G401 (cell line): Measurements from ENCODE around the gene KCNMA1. TPM values are rescaled to one million over a fixed set of nuclear protein-coding genes. Genes with fewer than 3 reads are reported as not detected.

Experiments used
- DNase-seq: peaks from one replicate; pipeline ENCODE4 v3.0.0-alpha.2; 2015; ENCODE audit warnings: low spot score
- in situ Hi-C: cut with HindIII; loops from 2 replicates; pipeline ENCODE4 v1.10.0; 2016; ENCODE audit warnings: low sequenced_read_pairs, mixed read lengths
- total RNA-seq: library from RNA; depleted of rRNA; stranded (reverse); fragments of >200 nt; shearing (Covaris generic); gene quantifications from 2 replicates; pipeline ENCODE4 v1.2.3, GENCODE V29; 2014

The KCNMA1 gene
- total RNA-seq, 1 experiment from 2014 or later, result 0.81 TPM

DNA sequence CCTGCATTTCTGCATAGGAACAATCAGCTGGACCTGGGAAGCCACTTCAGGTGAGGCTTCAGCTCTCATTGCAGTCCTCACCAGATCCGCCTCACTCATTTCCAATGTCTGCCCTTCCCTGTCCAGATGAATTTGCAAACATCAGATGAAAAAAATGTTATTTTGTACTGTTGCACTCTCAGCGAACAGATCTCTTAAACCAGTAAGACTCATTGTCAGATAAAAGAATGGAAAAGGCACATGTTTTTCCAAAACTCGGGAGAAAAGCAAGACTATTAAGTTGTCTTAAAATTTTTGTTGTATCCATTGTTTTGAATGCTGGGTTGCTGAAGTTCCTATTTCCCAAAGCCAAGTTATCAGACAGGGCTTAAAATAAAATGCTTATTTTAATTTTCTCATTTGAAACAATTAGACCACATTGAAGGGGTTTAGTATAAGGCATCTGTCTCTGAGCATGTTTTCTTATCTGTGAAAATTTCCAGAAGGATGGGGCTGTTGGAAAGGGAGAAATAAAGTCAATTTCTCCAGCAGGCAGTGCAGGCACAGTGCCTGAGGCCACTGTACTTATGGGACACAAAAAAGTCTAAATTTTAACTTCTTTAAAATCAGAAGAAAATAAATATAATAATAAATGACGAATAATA, 396.8 kb downstream of the KCNMA1 start:
- in situ Hi-C loops, result no loop called here

DNA sequence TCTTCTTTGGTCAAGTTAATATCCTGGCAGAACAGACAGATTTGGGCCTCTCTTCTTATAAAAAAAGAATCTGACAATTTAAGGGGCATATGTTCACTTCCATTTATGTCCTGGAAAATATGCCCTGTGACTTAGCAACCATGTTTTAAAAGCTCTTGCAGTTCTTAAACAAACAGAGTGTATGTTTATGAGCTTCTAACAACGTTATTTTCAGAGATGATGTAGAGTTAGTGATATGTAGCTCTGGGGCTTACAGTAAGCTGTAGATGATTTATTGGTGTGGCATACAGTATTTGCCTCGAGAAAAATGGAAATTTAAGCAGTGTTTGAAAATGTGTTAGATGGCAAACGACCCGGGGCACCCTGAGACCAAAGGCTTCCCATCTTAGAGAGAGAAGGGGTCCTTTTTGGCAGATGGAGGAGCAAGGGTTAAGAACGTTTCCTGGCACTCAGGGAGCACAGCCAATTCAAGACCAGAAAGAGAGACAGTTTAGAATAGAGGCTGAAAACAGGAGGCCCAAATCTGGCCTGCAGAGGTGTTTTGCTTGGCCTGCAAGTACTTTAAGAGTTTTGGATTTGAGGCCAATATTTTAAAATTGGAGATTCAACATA, 397.5 kb downstream of the KCNMA1 start:
- no peak for DNase-seq
- in situ Hi-C loops, result no loop called here

More for the DNA sequence above, 396.8 kb downstream of the KCNMA1 start:
- DNase-seq, result no peak

DNA sequence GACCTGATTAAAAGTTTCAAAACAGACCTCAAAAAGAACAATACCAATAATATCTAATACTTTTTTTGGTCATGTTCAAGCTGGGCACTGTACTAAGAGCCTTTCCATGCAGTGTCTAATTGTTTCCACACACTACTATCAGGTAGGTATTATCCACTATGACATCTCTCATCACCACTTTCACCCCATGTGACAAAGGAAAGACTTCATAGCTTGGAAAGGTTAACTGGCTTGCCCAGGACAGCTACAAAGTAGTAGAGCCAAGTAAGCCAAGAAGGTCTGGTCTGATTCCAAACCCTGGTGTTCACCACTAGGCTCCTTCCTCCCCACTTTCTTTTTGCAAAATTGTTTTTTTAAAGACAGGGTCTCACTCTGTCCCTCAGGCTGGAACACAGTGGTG, 400.5 kb downstream of the KCNMA1 start:
- no peak for DNase-seq
- in situ Hi-C loops, result no loop called here

DNA sequence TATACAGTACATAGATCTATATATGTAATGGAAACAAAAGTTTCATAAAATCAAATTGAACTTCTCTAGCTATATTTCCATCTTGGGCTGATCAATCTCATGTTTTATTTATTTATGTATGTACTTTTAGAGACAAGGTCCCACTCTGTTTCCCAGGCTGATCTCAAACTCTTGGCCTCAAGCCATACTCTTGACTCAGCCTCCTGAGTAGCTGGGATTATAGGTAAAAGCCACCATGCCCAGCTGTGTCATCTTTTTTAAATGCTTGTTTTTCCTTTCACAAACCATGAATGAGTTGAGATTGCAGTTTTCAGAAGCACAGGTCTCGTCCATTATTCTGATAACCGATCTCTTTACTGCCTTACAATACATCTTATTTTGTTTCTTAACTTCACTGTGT, 400.9 kb downstream of the KCNMA1 start:
- DNase-seq, result no peak

DNA sequence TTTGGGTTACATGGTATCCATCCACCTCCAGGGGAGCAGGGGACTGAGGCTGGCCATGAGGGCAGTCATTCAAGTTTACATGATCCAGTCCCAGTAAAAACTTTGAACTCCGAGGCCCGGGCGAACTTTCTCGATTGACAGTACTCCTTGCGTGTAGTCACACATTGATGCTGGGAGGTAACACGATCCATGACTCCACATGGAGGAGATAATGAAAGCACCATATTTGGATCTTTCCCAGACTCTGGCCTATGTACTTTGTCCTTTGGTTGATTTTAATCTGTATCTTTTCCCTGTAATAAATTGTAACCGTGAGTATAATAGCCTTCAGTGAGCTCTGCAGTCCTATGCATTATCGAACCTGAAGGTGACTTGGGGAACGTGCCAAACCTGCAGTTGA, 401.6 kb downstream of the KCNMA1 start:
- in situ Hi-C loops, result no loop called here
- DNase-seq, result no peak

More for the DNA sequence above, 400.9 kb downstream of the KCNMA1 start:
- in situ Hi-C loops, result no loop called here

DNA sequence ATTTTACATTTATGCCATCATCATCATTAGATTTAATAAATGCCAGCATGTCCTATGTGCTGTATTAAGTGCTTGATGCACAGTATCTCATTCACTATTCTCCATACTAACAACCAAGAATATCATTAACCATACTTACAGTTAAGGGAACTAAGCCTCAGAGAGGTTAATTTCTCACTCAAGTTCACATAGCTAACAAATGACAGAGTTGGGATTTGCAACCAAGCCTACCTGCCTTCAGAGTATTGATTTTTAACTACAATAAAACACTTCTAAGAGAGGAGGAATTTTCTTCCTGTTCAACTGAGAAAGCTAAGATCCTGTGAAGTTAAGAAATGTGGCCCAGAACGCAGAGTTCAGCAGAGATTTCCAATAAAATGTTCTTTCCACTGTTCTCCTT, 403.0 kb downstream of the KCNMA1 start:
- in situ Hi-C loops, result no loop called here
- DNase-seq, result no peak

DNA sequence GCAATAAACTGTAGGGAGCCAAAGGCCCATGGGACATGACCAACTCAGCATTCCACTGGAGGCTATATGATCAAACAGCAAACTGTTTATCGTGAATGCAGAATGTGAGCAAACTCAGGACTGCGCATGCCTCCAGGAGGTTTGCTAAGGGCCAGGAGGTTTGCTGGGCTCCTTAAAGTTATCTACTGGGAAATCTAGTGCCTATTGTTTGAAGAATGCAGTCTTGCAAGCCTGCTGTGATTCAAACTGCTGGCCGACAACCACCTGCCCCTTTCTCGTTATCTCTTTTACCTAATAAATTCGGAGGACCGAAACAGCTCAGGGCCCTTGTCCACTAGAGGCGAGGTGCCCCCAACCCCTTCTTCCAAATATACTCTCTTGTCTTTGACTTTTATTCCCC, 404.1 kb downstream of the KCNMA1 start:
- no peak for DNase-seq
- in situ Hi-C loops, result no loop called here

DNA sequence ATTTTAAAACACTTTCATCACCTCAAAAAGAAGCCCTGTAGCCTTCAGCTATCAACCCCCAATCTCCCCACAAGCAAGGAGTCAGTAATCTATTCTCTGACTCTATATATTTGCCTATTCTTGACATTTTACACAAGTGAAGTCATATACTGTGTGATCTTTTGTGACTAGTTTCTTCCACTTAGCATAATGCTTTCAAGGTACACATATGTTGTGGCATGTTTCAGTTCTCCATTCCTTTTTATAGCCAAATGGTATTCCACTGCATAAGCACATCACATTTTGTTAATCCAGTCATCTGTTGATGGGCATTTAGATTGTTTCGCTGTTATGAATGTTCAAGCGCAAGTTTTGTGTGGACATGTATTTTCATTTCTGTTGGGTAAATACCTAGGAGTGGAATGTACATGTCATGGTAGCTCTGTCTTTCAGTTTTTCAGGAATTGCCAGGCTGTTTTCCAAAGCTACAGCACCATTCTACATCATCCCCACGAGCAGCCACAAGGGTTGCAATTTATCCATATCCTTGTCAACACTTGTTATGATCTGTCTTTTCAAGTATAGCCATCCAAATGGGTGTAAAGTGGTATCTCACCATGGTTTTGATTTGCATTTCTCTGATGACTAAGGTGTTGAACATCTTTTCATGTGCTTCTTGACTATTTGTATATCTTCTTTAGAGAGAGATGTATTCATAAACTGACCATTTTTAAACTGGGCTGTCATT, 405.6 kb downstream of the KCNMA1 start:
- no peak for DNase-seq
- in situ Hi-C loops, result no loop called here

DNA sequence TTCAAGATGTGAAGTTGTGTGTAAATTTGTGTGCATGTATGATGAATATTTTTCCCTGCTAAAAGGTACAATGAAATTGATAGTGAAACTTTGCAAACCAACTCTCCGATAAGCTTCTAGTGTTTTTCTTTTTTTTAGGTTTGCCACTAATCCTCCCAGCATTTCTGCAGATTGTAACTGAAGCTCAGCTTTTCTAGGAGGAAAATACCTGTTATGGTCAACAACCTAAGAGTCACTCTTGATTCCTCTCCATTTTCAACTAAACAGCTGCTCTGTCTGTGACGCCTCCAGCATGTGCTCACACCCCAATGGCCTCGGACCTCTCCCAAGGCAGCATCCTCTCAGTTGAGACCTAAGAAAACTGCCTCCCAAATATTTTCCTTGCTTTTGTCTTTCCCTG, 406.2 kb downstream of the KCNMA1 start:
- in situ Hi-C loops, result no loop called here
- no peak for DNase-seq

DNA sequence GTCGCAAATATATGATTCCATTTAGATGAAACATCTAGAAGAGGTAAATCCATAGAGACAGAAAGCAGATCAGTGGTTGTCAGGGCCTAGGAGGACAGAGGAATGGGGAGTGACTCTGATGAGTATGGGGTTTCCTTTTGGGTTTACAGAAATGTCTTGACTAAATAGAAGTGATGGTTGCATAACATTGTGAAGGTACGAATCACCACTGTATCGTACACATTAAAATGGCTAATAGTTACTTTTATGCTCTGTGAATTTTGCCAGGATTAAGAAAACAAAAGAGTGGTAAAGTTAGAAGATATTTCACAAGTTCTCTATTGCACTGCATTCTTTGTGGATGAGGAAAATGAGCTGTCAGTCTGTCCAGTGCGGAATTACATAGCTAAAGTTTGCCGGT, 407.4 kb downstream of the KCNMA1 start:
- in situ Hi-C loops, result no loop called here
- no peak for DNase-seq

DNA sequence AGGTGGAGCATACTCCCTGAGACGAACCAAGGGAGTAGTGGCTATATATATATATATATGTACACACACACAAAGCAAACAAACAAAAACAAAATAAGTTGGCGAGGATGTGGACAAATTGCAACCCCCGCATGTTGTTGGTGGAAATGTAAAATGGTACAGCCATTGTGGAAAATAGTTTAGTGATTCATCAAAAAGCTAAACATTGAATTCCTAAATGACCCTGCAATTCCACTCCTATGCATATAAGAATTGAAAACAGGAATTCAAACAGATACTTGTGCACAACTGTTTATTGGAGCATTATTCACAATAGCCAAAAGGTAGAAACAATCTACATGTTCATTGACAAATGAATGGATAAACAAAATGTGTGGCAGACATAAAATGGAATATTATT, 407.9 kb downstream of the KCNMA1 start:
- in situ Hi-C loops, result no loop called here
- no peak for DNase-seq

DNA sequence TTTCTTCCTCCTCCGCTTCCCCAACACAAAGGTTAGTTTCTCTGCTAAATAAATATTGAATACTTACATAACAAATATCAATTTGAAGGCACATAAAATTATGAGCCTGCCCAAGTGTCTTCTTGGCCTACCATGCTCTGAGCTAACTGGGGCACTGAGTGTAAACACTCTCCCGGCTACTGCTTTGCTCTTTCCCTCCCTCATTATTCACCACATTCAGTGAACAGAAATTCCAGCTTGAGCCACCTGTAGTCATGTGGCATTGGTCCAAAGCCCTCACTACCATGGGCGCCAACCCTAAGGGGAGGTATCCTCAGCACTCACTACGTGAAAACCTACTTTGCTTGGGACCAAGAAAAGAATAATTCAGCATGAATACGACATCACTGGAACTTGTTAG, 409.0 kb downstream of the KCNMA1 start:
- in situ Hi-C loops, result no loop called here
- DNase-seq, result no peak

DNA sequence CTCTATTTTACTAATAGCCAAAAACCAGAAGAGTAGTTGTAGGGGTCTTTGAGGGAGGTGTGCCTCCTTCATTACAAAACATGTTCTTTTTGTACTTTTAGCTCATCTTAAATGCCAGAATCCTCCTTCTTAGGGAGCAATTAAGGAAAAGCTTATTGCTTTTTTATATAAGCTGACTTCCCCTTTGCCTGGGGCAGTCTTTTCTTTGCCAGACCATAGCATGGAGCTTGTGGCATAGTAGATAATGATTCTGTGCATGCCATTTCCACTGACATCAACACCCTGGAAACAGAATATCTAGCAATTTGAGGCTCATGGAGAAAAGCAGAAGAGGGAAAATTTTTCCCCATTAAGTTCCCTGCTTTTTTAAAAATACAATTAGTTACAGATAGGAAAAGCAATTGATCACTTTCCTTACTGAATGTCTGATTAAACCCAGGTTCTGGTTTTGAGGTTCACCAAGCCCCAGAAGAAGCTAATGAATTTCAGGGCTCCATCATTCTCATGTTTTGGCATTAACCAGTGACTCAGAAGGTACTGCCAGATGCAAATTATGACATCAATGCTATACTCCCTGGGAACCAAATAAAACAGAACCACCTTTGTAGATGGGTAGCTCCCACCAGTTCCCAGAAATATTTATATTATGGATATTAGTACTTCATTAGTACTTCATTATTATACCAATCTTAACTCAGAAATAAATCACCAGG, 410.6 kb downstream of the KCNMA1 start:
- in situ Hi-C loops, result no loop called here
- no peak for DNase-seq

DNA sequence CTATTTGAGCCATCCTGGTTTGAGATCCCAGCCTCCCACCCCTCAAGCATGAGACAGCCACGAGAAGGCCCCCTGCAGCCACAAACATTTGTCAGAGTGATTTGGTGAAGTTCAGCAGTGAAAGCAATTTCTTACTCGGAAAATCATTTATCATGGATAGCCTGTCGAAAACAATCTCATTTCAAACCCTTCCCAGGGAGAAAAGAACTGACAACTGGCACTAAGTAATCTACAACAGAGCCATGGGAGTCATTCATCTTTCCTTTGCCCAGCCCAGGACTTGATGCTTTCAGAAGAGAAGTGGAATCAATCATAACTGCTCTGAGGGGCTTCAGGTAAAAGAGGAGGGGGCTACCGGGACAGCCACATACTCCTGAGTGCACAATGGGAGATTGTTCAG, 411.2 kb downstream of the KCNMA1 start:
- no peak for DNase-seq

DNA sequence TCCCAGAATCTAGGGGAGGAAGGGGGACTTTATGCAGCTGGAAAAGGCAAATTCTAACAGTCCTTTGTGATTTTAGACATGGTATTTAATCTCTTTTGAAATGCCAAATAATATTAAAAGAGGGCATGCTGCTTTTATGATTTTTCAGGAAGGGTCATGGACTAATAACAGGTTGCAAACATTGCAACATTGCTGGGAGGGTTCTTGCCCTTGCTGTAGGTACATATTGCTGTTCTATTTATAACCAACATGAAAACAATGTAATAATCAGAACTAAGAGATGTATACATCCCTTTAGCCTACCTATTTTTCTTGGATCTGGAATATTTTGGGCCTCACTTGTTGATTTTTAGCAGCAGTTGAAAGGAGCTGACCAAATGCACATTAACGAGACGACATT, 411.6 kb downstream of the KCNMA1 start:
- in situ Hi-C loops, result no loop called here
- no peak for DNase-seq

More for the DNA sequence above, 411.2 kb downstream of the KCNMA1 start:
- in situ Hi-C loops, result no loop called here

DNA sequence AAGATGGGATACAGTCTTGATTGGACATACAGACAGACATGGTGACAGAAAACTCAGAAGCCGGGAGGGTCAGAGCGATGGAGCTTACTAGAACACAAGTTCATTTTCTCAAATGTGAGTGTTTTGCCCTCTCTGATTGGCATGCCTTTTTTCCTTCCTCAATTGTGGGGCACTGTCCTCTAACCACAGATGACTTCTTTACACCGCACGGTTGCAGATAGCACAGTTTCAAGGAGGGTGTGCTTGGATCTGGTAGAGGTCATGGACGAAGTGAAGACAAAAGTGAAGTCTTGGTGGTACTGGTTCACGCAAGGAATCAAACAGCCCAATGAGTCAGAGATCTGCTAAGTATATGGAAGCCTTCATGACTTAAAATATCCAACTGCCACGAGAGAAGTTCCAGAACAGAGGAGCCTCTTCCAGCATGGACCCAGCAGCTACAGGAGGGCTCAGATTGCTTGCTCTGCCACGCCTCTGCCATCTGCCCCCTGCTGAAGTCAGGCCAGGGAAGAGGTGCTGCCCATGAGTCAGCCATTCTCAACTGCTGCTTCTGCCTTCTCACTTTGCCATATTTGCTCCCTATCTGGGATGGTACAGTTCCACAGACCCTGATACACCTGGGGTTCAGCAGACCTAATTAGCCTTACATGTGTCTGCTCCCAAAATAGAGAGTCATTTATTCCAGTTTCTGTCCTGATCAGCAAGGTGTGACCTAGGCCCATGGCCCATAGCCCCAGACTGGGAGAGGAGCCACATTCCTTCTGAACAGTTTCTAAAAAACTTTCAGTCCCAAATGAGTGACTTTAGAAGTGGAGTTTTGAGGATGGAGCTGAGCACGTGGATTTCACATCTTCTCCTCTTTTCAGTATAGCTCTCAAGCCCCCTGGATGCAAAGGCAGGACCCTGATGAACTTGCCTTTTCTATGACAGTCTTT, 413.8 kb downstream of the KCNMA1 start:
- DNase-seq, result no peak
- in situ Hi-C loops, result no loop called here

DNA sequence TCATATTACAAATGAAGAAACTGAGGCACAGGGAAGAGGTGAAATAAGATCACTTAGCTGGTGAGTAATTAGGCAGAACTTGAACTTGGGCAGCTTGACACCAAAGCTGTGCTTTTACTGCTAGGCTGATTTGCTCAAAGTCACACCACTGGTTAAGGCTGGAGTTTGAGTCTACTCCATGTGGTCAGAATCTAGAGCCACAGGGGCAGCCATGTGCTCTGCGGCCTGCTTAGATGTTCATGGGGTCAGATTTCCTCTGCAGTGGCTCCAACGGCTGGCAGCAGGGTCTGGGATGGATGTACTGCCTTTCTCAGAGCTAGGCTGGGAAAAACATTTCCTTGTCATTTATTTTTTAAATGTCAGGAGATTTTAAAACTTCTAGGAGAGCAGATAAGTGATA, 417.5 kb downstream of the KCNMA1 start:
- in situ Hi-C loops, result no loop called here
- no peak for DNase-seq

DNA sequence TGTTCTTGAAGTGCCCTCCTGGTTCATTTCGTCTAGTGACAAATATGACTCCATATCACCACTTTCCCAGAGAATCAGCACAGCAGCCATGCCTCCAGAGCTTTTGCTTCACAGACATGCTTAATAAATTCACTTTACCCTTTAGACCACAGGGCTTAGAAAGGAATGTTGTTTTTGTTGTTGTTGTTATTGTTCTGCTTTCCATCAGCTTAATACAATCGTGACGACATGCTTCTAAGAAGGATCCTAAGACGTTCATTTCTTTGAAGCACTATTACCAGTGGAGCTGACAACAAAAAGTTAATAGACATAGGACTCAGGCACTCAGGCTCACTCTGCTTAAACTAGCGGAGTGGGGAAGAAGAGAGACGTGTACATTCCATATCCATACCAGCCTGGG, 418.6 kb downstream of the KCNMA1 start:
- DNase-seq, result no peak
- in situ Hi-C loops, result no loop called here

DNA sequence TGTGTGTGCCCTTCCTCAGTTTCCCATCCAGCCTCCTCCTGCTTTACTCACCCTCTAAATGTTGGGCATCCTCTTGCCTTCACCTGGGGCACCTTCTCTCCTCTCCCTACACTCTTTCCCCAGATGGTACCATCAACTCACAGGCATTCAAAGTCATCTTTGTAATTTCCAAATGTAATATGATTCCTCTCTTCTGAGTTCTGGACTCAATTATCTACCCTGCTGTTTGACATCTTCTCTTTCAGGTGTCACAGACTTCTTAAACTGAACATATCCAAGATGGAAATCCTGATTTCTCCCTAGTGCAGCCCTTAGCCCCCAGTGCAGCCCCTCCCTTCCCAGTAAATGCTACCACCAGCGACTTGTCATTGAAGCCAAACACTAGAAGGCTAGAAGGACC, 422.8 kb downstream of the KCNMA1 start:
- DNase-seq, result no peak
- in situ Hi-C loops, result no loop called here
